Fibroblast of mammary gland (primary cell): ENCODE results near the gene ATP1B4.

Experiments used
- DNase-seq: peaks from one replicate; pipeline ENCODE4 v3.0.0-alpha.2; 2010; ENCODE audit warnings: low read depth
- H3K4me3 ChIP-seq: 2 replicates; pipeline ENCODE4 v1.5.1; 2011; ENCODE audit warnings: low read depth, mild to moderate bottlenecking, low read length, moderate library complexity; ENCODE audit not compliant: control insufficient read depth
- CTCF ChIP-seq: conservative IDR thresholded peaks from 2 replicates; pipeline ENCODE4 v1.5.1; 2011; ENCODE audit warnings: low read depth, low read length, inconsistent platforms; ENCODE audit not compliant: control insufficient read depth, insufficient read depth

ATP1B4 gene

GRCh38 chrX:120356084-120356483, 5.8 kb upstream of the ATP1B4 start:
- H3K4me3 ChIP-seq = no peak overlapping the region
- no peak for DNase-seq
- no peak for TF ChIP-seq CTCF

- no peak overlapping the region for H3K4me3 ChIP-seq
- DNase-seq = no peak
- no peak for TF ChIP-seq CTCF
Observed at GRCh38 chrX:120357186-120357585, 4.7 kb upstream of the ATP1B4 start.

GRCh38 chrX:120358737-120359456, 3.0 kb upstream of the ATP1B4 start:
- DNase-seq = peak; percentile 35
- no peak for TF ChIP-seq CTCF
- no peak overlapping the region for H3K4me3 ChIP-seq

DNA sequence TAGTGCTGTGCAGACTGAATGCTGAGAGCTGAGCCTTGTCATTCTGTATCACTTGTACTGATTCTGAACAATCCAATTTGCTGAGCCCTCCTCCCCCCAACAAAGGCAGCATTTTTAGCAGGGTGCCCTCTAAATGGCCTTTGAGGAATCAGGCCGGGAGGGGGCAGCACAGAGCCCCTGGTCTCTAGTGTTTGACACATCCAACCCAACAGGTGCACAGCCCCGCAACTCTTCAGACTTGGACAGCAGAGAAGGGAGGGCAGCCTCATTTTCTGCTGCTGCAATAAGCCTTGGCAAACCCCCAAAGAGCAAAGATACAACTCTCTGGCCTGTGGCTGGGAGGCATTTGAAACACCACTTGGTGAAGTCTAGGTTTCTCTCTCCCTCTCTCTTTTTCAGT, 3.4 kb downstream of the ATP1B4 start:
- H3K4me3 ChIP-seq = no peak overlapping the region
- peak; percentile 48 for TF ChIP-seq CTCF
- DNase-seq = peak; percentile 14

DNA sequence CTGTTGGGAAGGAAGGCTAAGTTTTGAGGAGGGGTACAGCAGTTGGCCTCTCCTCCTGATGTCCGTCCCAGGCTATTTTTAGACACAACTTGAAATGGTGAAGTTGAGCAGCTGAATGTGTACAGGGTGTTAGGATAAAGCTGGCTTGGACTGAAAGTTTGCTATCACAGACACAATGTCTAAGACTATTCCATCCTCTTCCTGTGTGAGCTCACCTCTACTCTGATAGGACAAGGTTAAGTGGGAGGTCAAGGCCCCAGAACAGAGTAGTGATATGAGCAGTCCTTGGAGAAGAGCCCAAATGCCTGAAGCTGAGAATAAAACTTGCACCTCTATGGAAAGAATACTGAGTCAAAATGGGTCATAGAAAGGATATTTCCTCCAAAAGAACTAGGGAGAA, 4.1 kb downstream of the ATP1B4 start:
- H3K4me3 ChIP-seq = no peak overlapping the region
- DNase-seq = no peak
- TF ChIP-seq CTCF = no peak

- no peak for DNase-seq
- TF ChIP-seq CTCF = no peak
- no peak overlapping the region for H3K4me3 ChIP-seq
Observed at GRCh38 chrX:120366794-120367193, 4.9 kb downstream of the ATP1B4 start.

DNA sequence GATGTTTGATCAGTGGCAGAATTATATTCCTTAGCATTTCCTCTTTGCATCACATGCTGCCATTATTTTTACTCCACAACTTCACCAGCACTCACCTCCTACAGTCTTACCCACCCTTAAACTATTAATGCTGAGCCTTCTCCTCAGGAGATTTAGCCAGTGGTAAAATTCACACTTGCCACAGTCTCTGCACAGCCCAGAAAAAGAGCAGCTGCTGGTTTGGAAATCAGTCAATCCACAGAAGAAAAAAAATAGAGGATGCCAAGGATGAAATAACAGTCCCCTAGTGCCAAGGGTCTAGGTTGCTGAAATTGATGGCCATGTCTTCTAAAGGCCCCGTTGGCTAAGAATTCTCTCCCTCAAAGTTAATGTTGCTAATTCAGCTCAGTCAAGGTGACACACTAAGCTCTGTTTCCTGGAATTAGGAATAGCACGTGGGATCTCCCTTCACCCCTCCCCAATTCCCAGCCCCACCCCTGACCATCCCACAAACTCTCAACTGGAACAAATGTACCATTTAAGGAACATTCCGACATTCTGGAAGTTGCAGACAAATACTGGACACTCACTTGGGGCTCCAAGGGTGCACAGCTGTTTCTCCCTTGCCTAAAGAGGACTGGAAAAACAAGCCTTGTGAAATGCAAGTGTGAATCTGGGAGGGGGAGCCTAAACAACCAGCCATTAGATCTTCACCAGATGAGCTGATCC, 5.7 kb downstream of the ATP1B4 start:
- DNase-seq = no peak
- no peak for TF ChIP-seq CTCF
- H3K4me3 ChIP-seq = no peak overlapping the region
